Natural killer cell (primary cell): Measurements from ENCODE around the gene TBCCD1. TPM values are rescaled to one million over a fixed set of nuclear protein-coding genes. Genes with fewer than 3 reads are reported as not detected.

Experiments used
- ATAC-seq, 3 donors: fragments of 150-1000 bp in 2 of 3; fragments of 200-7000 bp in 1 of 3; cut with Tn5 transposase; 1 replicate in 1 of 3; 2 replicates in 2 of 3; pipeline ENCODE4 v1.10.0; 2021; ENCODE audit warnings: mild to moderate bottlenecking in 2 of 3, moderate library complexity in 2 of 3
- DNase-seq, 2 donors: peaks; one replicate each; pipeline versions ENCODE4 v3.0.0 to v3.0.0-alpha.2; 2013 to 2021; ENCODE audit warnings: mixed read lengths in 1 of 2
- H3K27ac ChIP-seq: one replicate; pipeline ENCODE4 v1.5.1; 2013; ENCODE audit warnings: mild to moderate bottlenecking, low read length
- H3K27me3 ChIP-seq: one replicate; pipeline ENCODE4 v1.6.1; 2013; ENCODE audit warnings: low read length; ENCODE audit not compliant: control insufficient read depth, insufficient read depth
- H3K36me3 ChIP-seq: one replicate; pipeline ENCODE4 v1.6.1; 2013; ENCODE audit warnings: low read length; ENCODE audit not compliant: control insufficient read depth, insufficient read depth
- H3K4me1 ChIP-seq: one replicate; pipeline ENCODE4 v1.6.1; 2013; ENCODE audit warnings: low read length; ENCODE audit not compliant: control insufficient read depth, insufficient read depth
- H3K4me3 ChIP-seq: one replicate; pipeline ENCODE4 v1.5.1; 2013; ENCODE audit warnings: low read length
- H3K9me3 ChIP-seq: one replicate; pipeline ENCODE4 v1.6.1; 2013; ENCODE audit warnings: low read length; ENCODE audit not compliant: control insufficient read depth, insufficient read depth
- H3K27ac Mint-ChIP-seq, 2 donors: one replicate each; pipeline ENCODE4 v1.8.0; 2022; ENCODE audit warnings: mild to moderate bottlenecking in 2 of 2, mixed read lengths in 2 of 2, moderate library complexity in 1 of 2
- H3K27me3 Mint-ChIP-seq, 2 donors: one replicate each; pipeline ENCODE4 v1.8.0; 2022; ENCODE audit warnings: low read depth in 2 of 2, mixed read lengths in 2 of 2
- H3K36me3 Mint-ChIP-seq: one replicate; pipeline ENCODE4 v1.8.0; 2022; ENCODE audit warnings: mixed read lengths
- H3K4me1 Mint-ChIP-seq, 2 donors: one replicate each; pipeline ENCODE4 v1.8.0; 2022; ENCODE audit warnings: mixed read lengths in 2 of 2
- H3K4me3 Mint-ChIP-seq: one replicate; pipeline ENCODE4 v1.8.0; 2022; ENCODE audit warnings: mild to moderate bottlenecking, moderate library complexity, mixed read lengths
- H3K9me3 Mint-ChIP-seq, 2 donors: one replicate each; pipeline ENCODE4 v1.8.0; 2022; ENCODE audit warnings: mixed read lengths in 2 of 2
- CTCF ChIP-seq: fragments of 200-600 bp; IDR thresholded peaks from one replicate; pipeline ENCODE4 v1.8.0; 2022; ENCODE audit warnings: antibody characterized with exemption
- WGBS: methylation state at CpG from one replicate; pipeline ENCODE4 v1.1.7; 2013; ENCODE audit warnings: missing lambda C conversion rate; ENCODE audit not compliant: insufficient coverage; 5-methylcytosine and 5-hydroxymethylcytosine counted together
- intact Hi-C: fragments of 100-400 bp; cut with micrococcal nuclease; formaldehyde crosslinking; loops from one replicate; pipeline ENCODE4 v1.14.2; 2022
- total RNA-seq, 4 donors: library from RNA; stranded (reverse); fragments of 120-200 nt in 1 of 4; gene quantifications; one replicate each; pipeline versions ENCODE4 v1.2.3 to v1.2.4, GENCODE V29; 2013 to 2022

Gene TBCCD1
- total RNA-seq, 3 donors from 2014 or later (not counting 1 experiment from before 2014, with no cell fraction given): 16.8 to 23.0 (median 20.3) TPM

- Mint-ChIP-seq H3K36me3 (peaks cover 46% of the 10 kb centered on the region), H3K4me3 (no peak overlapping the region), H3K27me3 (no peaks in the 10 kb centered on the region), H3K9me3 (no peaks in the 10 kb centered on the region), H3K4me1 (peaks cover 5 to 6% of the 10 kb centered on the region in 2 donors), H3K27ac (no peak overlapping the region)
- no peak overlapping the region for H3K27ac ChIP-seq
- TF ChIP-seq CTCF: no peak
- H3K4me1 ChIP-seq: no peaks in the 10 kb centered on the region
- DNase-seq (no peak), ATAC-seq (no peak)
- WGBS: 97% methylated on average over 5 of the region's 5 CpGs
- H3K27me3 ChIP-seq: no peaks in the 10 kb centered on the region
- H3K9me3 ChIP-seq: no peaks in the 10 kb centered on the region
- peaks cover 71% of the 10 kb centered on the region for H3K36me3 ChIP-seq
- H3K4me3 ChIP-seq: no peak overlapping the region
- intact Hi-C loops: no loop called here
These were observed 16.7 kb upstream of the TBCCD1 start for GRCh38 chr3:186583831-186584230.

- H3K36me3 Mint-ChIP-seq: peaks cover 46% of the 10 kb centered on the region
These were observed 15.4 kb upstream of the TBCCD1 start for GRCh38 chr3:186582541-186582940.

GRCh38 chr3:186580785-186581184 lies 13.6 kb upstream of the TBCCD1 start:
- intact Hi-C loops: no loop called here
- H3K9me3 ChIP-seq: no peaks in the 10 kb centered on the region
- no peaks in the 10 kb centered on the region for H3K27me3 ChIP-seq
- Mint-ChIP-seq H3K27me3 (no peaks in the 10 kb centered on the region), H3K4me3 (no peak overlapping the region), H3K27ac (no peak overlapping the region), H3K9me3 (no peaks in the 10 kb centered on the region), H3K4me1 (peaks cover 9 to 12% of the 10 kb centered on the region in 2 donors), H3K36me3 (peaks cover 46% of the 10 kb centered on the region)
- no peaks in the 10 kb centered on the region for H3K4me1 ChIP-seq
- no peak overlapping the region for H3K4me3 ChIP-seq
- DNase-seq (no peak), ATAC-seq (no peak)
- WGBS: 100% methylated on average over 2 of the region's 3 CpGs
- no peak overlapping the region for H3K27ac ChIP-seq
- no peak for TF ChIP-seq CTCF
- H3K36me3 ChIP-seq: peaks cover 97% of the 10 kb centered on the region

More at GRCh38 chr3:186582541-186582940, 15.4 kb upstream of the TBCCD1 start:
- Histone ChIP-seq H3K9me3 (no peaks in the 10 kb centered on the region), H3K4me1 (no peaks in the 10 kb centered on the region), H3K27ac (no peak overlapping the region), H3K36me3 (peaks cover 84% of the 10 kb centered on the region), H3K4me3 (no peak overlapping the region), H3K27me3 (no peaks in the 10 kb centered on the region)
- whole genome bisulfite sequencing: 100% methylated on average over 6 of the region's 6 CpGs
- no peak overlapping the region for H3K27ac Mint-ChIP-seq
- ATAC-seq (no peak), DNase-seq (no peak)
- peaks cover 8 to 12% of the 10 kb centered on the region in 2 donors for H3K4me1 Mint-ChIP-seq
- no peaks in the 10 kb centered on the region for H3K9me3 Mint-ChIP-seq
- H3K27me3 Mint-ChIP-seq: no peaks in the 10 kb centered on the region
- intact Hi-C loops: no loop called here
- H3K4me3 Mint-ChIP-seq: no peak overlapping the region
- no peak for TF ChIP-seq CTCF

GRCh38 chr3:186577521-186577920 lies 10.4 kb upstream of the TBCCD1 start:
- no peak overlapping the region for H3K27ac Mint-ChIP-seq
- peaks cover 18 to 31% of the 10 kb centered on the region in 2 donors for H3K4me1 Mint-ChIP-seq
- H3K4me3 Mint-ChIP-seq: no peak overlapping the region
- H3K27ac ChIP-seq: no peak overlapping the region
- intact Hi-C loops: loop anchor here (10.0 kb wide), 1 partner anchor 557 kb away; the partner anchor contains the start of gene RPL39L
- 80% methylated on average over 2 of the region's 2 CpGs for WGBS
- peaks cover 39% of the 10 kb centered on the region for H3K36me3 Mint-ChIP-seq
- ATAC-seq: no peak
- peaks cover 93% of the 10 kb centered on the region for H3K36me3 ChIP-seq
- no peak for TF ChIP-seq CTCF
- no peaks in the 10 kb centered on the region for H3K9me3 ChIP-seq
- H3K27me3 Mint-ChIP-seq: no peaks in the 10 kb centered on the region
- no peaks in the 10 kb centered on the region for H3K4me1 ChIP-seq
- no peaks in the 10 kb centered on the region for H3K27me3 ChIP-seq
- no peaks in the 10 kb centered on the region for H3K9me3 Mint-ChIP-seq
- DNase-seq: no peak
- H3K4me3 ChIP-seq: no peak overlapping the region
